Activated gamma-delta T cell treated with Interleukin-2 at 50 U/mL for 16 hours (primary cell): ENCODE results near the gene CCDC149.

ENCODE experiments used
- DNase-seq: peaks from one replicate; pipeline ENCODE4 v3.0.0-alpha.2; 2020

CCDC149 gene

GRCh38 chr4:24837781-24838180 is 75.1 kb downstream of the CCDC149 start:
- DNase-seq: no peak

GRCh38 chr4:24837336-24837735 is 75.5 kb downstream of the CCDC149 start:
- no peak for DNase-seq

- no peak for DNase-seq
Observed at GRCh38 chr4:24836661-24837242, 76.1 kb downstream of the CCDC149 start.

GRCh38 chr4:24835696-24836095 is 77.1 kb downstream of the CCDC149 start:
- no peak for DNase-seq

GRCh38 chr4:24831637-24832036 is 81.2 kb downstream of the CCDC149 start:
- DNase-seq: no peak

- no peak for DNase-seq
Observed at GRCh38 chr4:24824720-24825119, 88.1 kb downstream of the CCDC149 start.

GRCh38 chr4:24820541-24820940 is 92.3 kb downstream of the CCDC149 start:
- no peak for DNase-seq

- no peak for DNase-seq
Observed at GRCh38 chr4:24816797-24817196, 96.0 kb downstream of the CCDC149 start.

GRCh38 chr4:24813732-24814131 is 99.1 kb downstream of the CCDC149 start:
- DNase-seq: no peak

- no peak for DNase-seq
Observed at GRCh38 chr4:24810871-24811631, 101.8 kb downstream of the CCDC149 start.

- DNase-seq: no peak
Observed at GRCh38 chr4:24809815-24810405, 102.9 kb downstream of the CCDC149 start.

GRCh38 chr4:24809376-24809775 is 103.5 kb downstream of the CCDC149 start:
- DNase-seq: no peak

GRCh38 chr4:24808955-24809354 is 103.9 kb downstream of the CCDC149 start:
- no peak for DNase-seq

- no peak for DNase-seq
Observed at GRCh38 chr4:24808261-24808660, 104.6 kb downstream of the CCDC149 start.

- DNase-seq: no peak
Observed at GRCh38 chr4:24807611-24808010, 105.2 kb downstream of the CCDC149 start.

- DNase-seq: no peak
Observed at GRCh38 chr4:24806206-24806990, 106.4 kb downstream of the CCDC149 start.

GRCh38 chr4:24805566-24805965 is 107.3 kb downstream of the CCDC149 start:
- DNase-seq: no peak

GRCh38 chr4:24805067-24805466 is 107.8 kb downstream of the CCDC149 start:
- no peak for DNase-seq

- DNase-seq: no peak
Observed at GRCh38 chr4:24802648-24803047, 110.2 kb downstream of the CCDC149 start.

GRCh38 chr4:24801136-24801855 is 111.5 kb downstream of the CCDC149 start:
- DNase-seq: no peak

- no peak for DNase-seq
Observed at GRCh38 chr4:24800325-24800895, 112.4 kb downstream of the CCDC149 start.

GRCh38 chr4:24799544-24800324 is 113.1 kb downstream of the CCDC149 start:
- no peak for DNase-seq
